ENCODE data around the gene CA4.

The CA4 gene

GRCh38 chr17:60130466-60130865 lies 19.3 kb upstream of the CA4 start:
- no peak for DNase-seq (ENCODE audit: low read depth)

DNA sequence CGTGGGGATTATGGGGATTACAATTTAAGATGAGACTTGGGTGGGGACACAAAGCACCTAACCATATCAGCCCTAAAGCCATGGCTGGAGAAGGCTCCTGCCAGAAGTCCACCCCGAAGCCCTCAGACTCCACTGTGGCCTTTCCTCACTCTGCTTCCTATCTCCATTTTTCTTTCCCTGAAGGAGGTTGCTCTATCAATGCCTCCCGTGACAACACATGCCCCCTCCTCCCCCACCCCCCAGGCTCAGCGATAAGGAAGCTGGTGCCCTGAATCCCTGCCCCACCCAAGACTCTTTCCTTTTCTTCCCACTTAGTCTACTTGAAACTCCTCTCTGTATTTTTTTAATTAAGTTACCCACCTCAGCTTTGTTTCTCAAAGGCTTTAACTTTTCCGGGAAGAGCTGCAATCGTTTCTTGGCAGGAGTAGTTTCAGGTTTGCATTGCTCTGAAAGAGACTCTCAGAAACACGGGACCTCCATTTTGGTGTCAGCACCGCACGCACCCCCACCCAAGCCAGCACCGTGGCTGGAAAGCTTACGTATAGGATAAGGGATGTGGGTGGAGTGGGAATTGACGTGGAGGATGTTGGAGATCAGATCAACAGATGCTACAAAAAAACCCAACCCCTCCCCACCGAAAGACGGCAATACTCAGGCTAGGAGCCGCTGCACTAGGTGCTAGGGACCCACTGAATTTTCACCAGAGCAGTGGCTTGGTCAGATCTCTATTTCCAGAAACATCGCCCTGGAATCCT lies 15.2 kb upstream of the CA4 start:
- peak; percentile 19 for DNase-seq (ENCODE audit: low read depth)

- DNase-seq (ENCODE audit: low read depth), result peak; percentile 74
Measured at GRCh38 chr17:60135151-60135950, 14.4 kb upstream of the CA4 start.

DNA sequence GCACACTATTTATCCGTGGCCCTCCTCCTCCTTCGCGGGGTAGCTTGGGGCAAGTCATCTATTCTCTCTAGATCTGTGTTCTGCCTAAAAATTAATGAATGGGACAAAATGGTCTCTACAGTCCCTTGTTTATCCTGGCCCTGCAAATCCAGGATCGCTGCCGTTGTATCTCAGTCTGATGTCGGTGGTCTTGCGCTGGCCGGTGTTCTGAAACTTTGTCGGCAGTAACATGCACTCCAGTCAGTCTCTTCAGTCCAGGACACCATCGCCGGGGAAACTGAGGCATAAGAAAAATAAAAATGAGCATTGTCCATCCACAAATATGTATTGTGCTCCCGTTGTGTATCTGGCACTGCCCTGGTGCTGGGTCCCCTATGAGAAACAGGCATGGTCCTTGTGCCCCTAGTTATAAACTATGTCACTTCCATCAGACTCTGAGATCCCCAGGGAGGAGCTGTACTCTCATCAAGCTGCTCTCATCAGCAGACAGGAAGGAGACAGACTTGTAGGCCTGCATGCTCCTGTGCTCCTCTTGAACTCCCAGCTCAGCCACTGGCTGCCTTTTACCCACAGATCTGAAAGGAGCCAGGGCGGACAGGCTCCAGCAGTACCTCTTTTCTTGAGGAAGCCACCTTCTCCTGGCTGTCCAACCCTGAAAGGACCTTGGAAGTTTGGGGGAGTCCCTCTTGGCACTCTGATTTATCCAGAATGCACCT lies 13.7 kb upstream of the CA4 start:
- no peak for DNase-seq (ENCODE audit: low read depth)

GRCh38 chr17:60137731-60138130 lies 12.0 kb upstream of the CA4 start:
- no peak for DNase-seq (ENCODE audit: low read depth)

DNA sequence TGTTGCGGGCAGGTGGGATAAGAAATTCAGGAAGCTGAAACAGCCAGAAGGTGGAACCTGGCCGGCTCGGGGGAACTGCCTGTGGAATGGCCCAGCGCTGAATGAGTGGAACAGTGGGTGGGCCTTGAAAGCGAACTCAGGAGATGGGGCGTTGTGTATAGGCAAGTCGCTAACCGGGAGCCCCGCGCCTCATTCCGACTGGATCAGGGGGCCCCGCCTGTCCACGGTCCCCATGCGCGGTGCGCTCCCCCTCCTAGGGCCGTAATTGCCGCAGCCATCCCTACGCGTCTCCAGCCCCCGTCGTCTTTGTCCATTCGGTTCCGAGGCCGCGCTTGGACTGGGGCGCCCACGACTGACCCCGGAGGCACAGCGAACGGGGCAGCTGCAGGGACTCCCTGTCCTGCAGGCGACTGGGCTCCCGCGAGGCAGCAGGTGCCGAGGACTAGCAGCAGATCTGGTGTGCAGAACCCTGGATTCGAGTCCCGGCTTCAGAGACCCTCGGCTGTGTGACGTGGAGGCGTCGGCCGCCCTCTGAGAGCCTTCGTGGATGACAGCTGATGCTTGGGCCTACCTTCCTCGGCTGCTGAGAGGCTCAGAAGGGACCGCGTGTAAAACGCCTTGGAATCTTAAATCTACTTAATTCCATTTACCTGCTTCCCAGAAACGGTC lies 10.9 kb upstream of the CA4 start:
- DNase-seq (ENCODE audit: low read depth), result no peak

- no peak for DNase-seq (ENCODE audit: low read depth)
Measured at GRCh38 chr17:60139438-60140285, 10.1 kb upstream of the CA4 start.

GRCh38 chr17:60141111-60142018 lies 8.4 kb upstream of the CA4 start:
- no peak for DNase-seq (ENCODE audit: low read depth)

GRCh38 chr17:60142872-60143499 lies 6.8 kb upstream of the CA4 start:
- peak; percentile 90 for DNase-seq (ENCODE audit: low read depth)

GRCh38 chr17:60145006-60145935 lies 4.5 kb upstream of the CA4 start:
- no peak for DNase-seq (ENCODE audit: low read depth)

DNA sequence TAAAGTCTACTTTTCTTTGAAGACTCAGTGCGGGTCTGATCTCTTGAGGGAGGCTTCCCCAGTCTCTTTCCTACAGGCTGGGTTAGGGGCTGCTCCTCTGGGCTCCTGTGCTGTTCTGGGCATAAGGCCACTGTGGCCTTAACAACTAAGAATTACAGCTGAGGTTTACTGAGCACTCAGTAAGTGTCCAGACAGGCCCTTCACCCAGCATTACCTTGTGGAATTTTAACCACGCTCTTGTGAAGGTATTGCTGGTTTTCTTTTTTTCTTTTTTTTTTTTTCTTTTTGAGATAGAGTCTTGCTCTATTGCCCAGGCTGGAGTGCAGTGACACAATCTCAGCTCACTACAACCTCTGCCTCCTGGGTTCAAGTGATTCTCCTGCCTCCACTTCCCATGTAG lies 3.6 kb upstream of the CA4 start:
- DNase-seq (ENCODE audit: low read depth), result no peak

DNA sequence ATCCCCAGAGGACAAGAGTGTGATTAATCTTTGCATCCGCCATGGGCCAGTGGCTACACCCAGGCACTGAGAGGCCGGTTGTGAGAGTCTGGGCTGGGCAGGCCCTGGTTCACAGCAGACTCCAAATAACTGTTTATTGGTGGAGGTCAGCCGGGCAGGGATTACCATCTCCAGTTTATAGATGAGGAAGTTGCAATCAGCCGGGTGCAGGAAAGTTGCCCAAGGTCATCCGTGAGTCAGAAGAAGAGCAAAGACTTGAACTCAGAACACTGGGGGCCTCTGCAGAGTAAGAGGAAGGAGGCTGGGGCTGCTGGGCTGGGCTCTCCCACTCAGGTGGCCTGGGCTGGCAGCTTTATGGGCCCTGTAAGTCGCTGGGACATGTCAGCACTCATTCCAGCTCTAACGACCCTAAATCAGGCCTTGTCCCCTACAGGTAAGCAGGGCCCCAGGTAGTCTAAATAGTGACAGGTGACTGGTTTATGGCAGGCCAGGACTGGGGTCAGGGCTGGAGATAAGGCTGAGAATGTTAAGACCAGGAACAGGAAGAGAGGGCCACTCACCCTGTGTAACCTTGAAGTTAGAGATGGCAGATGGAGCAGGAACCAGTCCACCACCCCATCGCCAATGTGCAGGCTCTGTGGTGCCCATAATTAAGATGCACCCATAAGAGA lies 2.1 kb upstream of the CA4 start:
- DNase-seq (ENCODE audit: low read depth), result no peak

DNA sequence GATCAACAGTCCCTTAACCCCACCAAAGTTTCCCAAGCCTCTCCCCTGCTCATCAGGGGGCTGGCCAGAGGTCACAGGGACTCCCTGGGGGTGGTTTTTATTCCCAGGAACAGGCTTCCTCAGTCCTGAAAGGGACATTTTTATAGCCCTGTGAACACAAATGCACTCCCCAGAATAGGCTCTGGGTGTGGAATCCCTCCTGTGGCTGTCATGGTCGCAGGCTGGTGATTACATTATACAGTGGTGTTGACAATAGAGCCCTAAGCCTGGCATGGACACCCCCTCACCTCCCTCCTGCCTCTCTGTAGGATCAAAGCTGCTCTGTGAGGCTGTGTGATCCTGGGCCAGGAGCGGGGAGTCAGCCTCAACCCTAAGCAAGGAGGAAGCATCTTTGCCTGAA lies 1.4 kb upstream of the CA4 start:
- no peak for DNase-seq (ENCODE audit: low read depth)

- no peak for DNase-seq (ENCODE audit: low read depth)
Measured at GRCh38 chr17:60151355-60151754, 1.6 kb downstream of the CA4 start.

GRCh38 chr17:60153606-60154390 lies 4.0 kb downstream of the CA4 start:
- no peak for DNase-seq (ENCODE audit: low read depth)

DNA sequence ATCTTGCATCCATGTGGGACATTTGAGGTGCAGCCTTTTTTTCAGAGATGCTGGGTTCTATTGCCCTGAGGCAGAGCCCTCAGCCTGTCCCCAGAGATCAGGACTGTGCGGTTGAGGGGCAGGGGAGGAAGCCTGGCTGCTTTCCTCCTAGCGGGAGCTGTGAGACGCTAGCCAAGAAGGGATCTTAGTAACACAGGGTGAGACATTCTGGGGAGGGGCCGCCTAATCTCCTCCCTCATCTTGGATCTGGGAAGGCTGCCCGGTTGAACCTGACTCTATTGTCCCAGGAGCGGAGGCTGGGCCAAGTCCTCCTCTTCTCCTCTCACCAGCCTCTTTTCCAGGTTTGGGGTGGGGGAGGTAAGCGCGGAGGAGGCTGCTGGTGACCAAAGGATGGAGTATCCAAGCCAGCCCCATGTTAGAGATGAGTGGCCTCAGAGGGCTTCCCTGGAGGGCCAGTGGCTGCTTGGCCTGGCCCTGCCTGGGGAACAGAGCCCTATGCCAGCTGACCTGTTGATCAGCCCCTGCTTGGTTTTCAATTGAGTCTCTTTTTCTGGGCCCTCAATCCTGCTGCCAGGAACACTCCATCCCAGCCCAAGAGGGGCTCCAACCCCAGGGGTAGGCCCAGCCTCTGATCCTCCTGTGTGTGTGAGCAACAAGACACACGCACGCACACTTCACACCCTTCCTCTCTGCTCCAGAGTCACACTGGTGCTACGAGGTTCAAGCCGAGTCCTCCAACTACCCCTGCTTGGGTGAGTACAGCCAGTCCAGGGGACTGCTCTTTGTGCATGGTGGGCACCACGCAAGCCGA lies 5.0 kb downstream of the CA4 start:
- no peak for DNase-seq (ENCODE audit: low read depth)
